ENCODE measurements around the gene MLX.

Gene MLX

GRCh38 chr17:42566883-42567573, at the start of gene MLX:
Gene MLX, plus strand, starts transcription at chr17:42567100. Its CDS starts 25 bp downstream, at chr17:42567125.
- peak; percentile 88 for DNase-seq (ENCODE audit: low read depth)

DNA sequence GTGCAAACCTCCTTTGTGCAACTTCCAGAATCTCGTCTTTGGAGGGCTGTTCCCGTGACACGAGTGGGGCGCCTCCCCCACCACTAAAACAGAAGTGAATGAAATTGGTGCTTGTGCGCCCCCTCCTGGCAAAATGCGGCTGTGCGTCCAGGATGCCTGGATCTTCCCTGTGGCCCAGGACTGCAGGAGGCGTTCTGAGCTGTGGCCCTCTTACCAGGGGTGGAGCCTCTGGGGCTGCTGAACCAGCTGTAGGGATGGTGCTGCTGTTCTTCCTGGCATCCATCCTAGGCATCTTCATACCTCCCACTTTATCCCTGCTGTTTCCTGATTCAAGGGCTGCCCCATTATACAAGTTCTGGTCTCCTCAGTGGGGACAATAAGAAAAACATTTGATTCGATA, 49.4 kb upstream of the MLX start:
- DNase-seq (ENCODE audit: low read depth), result peak; percentile 94

GRCh38 chr17:42518046-42518754, 48.7 kb upstream of the MLX start:
- peak; percentile 92 for DNase-seq (ENCODE audit: low read depth)

GRCh38 chr17:42518755-42519545, 48.0 kb upstream of the MLX start:
- no peak for DNase-seq (ENCODE audit: low read depth)

DNA sequence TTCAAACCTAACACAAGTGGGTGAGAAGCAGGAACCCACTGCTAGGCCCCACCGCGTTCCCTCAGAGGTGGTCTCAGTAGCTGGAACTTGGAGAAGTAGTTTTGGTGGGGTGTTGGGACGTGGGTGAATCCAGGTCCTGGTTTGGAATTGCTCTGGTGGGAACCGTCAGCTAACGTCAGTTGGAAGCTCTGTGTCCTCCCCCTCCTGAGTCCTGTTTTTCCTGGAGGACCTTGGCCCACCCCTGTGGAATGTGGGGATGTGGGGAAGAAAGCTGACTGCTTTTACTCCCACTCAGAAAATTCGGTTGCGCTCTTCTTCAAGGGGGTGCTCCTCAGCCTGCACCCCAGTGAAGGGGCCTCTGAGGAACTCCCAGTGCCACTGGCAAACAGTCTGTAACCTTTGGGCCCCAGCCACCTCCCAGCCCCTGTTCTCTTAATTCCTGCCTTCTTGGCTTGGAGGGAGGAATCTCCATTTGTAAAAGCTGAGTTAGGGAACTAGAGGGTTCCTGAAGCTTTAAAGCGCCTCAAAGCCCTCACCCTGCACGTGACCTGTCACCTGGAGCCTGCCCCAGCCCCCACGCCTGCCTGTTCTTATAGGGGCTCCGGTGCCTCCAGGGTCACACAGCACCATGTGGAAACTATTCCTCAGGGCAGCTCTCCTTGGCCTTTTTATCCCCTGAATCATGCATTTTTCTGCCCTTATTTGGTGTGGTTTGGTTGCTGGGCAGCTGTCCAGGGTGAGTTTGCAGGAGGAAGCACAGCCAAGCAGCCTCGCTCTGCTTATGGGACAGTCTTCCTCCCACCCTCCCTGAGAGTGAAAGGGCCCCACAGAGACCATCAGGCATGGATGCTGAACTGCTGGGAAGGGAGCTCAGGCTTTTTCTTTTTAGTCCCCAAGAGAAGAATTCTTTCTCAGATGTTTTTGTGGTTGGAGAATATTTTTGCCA, 47.1 kb upstream of the MLX start:
- DNase-seq (ENCODE audit: low read depth), result peak; percentile 99

GRCh38 chr17:42520540-42520951, 46.4 kb upstream of the MLX start:
- DNase-seq (ENCODE audit: low read depth), result no peak

DNA sequence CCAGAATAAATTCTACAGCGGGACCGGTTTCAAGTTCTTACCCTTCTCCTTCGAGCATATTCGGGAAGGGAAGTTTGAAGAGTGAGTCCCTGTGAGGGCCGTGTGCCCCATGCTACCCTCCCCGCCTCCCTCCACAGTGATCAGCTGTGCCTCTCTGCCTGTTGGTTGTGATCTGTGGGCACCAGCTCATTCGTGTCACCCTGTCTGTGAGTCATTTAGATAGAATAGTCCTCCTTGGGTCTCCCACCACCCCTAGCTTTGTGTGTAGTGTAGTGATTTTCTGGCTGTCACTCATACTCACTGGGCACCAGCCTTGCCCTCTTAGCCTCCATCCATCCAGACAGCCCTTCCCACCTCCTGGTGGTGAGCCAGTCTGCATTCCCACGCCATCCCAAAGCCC, 45.9 kb upstream of the MLX start:
- no peak for DNase-seq (ENCODE audit: low read depth)

DNA sequence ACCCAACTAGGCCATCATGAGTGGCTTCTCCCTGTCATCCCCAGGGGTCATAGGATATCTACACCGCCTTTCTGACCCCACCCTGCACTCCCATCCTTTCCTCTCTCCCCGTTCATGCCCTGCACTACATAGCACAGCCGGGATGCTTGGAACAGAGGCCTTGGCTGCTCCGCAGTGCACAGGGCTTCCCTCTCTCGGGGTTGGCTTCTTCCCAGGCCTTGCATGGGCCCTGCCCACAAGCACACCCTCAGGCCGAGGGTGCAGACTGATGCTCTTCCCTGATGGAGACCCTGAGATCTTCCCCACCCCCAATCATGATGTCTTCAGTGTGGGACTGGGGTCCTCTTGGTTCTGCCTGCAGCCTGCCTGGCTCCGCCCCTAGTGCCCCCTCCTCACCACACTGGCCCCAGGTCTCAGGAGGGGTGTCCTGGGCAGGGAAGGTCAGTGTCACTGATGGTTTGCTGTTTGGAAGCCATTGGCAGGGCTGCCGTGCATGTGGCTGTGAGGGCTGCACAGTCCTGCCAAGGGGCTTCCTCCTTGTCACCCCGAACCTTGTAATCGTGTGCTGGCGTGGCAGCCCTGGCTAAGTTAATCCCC, 45.1 kb upstream of the MLX start:
- DNase-seq (ENCODE audit: low read depth), result no peak

DNA sequence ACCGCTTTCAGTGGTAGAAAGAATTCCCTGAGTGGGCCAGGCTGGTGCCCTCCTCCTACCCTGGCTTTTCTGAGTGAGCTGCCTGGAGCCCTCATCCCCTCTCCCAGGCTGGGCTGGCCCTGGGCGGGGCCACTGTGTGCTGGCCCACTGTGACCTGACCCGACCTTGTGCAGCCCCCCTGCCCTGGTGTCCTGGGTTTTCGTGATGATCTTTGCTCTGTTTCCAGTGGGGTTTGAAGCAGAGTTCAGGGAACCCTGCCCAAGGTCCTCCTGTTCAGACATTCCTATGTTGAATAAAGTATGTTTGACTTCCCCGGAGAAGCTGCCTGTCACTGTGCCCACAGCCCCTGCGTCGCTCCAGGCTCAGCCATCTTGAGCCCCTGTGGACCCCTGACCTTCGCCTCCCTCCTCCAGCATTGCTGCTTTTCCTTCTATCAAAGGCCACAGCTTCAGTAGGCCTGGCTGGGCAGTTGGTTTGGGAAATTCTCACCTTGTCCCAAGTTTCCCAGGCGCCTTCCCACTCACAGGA, 44.6 kb upstream of the MLX start:
- DNase-seq (ENCODE audit: low read depth), result no peak

- no peak for DNase-seq (ENCODE audit: low read depth)
These were observed 44.1 kb upstream of the MLX start for GRCh38 chr17:42522798-42523278.

- no peak for DNase-seq (ENCODE audit: low read depth)
These were observed 41.7 kb upstream of the MLX start for GRCh38 chr17:42525221-42525620.

GRCh38 chr17:42526031-42526444, 40.9 kb upstream of the MLX start:
- DNase-seq (ENCODE audit: low read depth), result no peak

DNA sequence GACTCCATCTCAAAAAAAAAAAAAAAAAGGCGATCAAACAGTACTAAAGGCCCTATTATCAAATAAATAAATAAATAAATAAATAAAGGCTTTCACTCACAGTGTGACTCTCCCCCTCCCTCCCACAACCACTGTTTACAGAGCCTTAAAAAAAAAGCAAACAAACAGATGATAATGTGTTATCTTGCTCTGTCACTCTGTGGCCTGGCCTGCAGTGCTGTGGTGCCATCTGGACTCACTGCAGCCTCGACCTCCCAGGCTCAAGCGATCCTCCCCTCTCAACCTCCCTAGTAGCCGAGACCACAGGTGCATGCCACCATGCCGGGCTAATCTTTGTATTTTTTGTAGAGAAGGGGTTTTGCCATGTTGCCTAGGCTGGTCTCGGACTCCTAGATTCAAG, 39.0 kb upstream of the MLX start:
- DNase-seq (ENCODE audit: low read depth), result no peak

DNA sequence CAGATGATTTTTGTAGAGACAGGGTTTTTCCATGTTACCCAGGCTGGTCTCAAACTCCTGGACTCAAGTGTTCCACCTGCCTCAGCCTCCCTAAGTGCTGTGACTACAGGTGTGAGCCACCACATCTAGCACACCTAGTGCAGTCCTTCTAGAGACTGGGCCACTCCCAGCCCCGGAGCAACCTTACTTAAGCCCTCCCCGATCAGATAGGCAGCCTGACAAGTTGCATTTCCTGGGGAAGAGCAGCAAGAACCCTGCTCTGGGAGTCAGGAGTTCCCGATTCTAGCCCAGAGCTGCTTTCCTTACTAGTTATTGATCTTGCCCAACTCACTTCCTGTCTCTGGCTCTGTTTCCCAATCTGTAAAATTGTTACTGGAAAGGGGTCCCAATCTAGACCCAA, 37.8 kb upstream of the MLX start:
- DNase-seq (ENCODE audit: low read depth), result no peak

GRCh38 chr17:42530952-42531454, 35.9 kb upstream of the MLX start:
- no peak for DNase-seq (ENCODE audit: low read depth)

GRCh38 chr17:42531455-42532354, 35.2 kb upstream of the MLX start:
- DNase-seq (ENCODE audit: low read depth), result no peak

- no peak for DNase-seq (ENCODE audit: low read depth)
These were observed 31.5 kb upstream of the MLX start for GRCh38 chr17:42535155-42536047.

DNA sequence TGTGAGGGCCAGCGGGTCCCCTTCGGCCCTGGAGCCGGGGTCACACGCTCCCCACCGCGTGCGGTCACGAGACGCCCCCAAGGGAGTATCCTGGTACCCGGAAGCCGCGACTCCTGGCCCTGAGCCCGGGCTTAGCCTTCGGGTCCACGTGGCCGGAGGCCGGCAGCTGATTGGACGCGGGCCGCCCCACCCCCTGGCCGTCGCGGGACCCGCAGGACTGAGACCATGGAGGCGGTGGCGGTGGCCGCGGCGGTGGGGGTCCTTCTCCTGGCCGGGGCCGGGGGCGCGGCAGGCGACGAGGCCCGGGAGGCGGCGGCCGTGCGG, 30.9 kb upstream of the MLX start, which contains the start of gene NAGLU:
Gene NAGLU, plus strand, starts transcription at position 194 of the 324 bp plus-strand sequence. Its CDS starts 32 bp downstream, at position 226.
- DNase-seq (ENCODE audit: low read depth), result peak; percentile 65

All from fibroblast of the conjunctiva (primary cell).